ENCODE data around the gene ZNF280B. TPM values are rescaled to one million over a fixed set of nuclear protein-coding genes. Genes with fewer than 3 reads are reported as not detected.

Gene ZNF280B
- total RNA-seq (2014; rRNA removed; shearing (Covaris generic)): 3.1 and 3.7 TPM in 2 replicates

- peak; percentile 70 for DNase-seq (ENCODE audit: low read depth)
Observed at GRCh38 chr22:22508274-22509176, at the start of gene ZNF280B. TSS of gene ZNF280B (minus strand) at chr22:22508742. CDS start at chr22:22489398, 19,344 bp downstream.

GRCh38 chr22:22556995-22557925, 48.7 kb upstream of the ZNF280B start:
- no peak for DNase-seq (ENCODE audit: low read depth)

- DNase-seq (ENCODE audit: low read depth): no peak
Observed at GRCh38 chr22:22556578-22556977, 48.0 kb upstream of the ZNF280B start.

- DNase-seq (ENCODE audit: low read depth): no peak
Observed at GRCh38 chr22:22555596-22555995, 47.1 kb upstream of the ZNF280B start.

GRCh38 chr22:22554587-22555284, 46.2 kb upstream of the ZNF280B start:
- DNase-seq (ENCODE audit: low read depth): no peak

GRCh38 chr22:22553735-22554586, 45.4 kb upstream of the ZNF280B start:
- DNase-seq (ENCODE audit: low read depth): peak; percentile 6

- no peak for DNase-seq (ENCODE audit: low read depth)
Observed at GRCh38 chr22:22553141-22553540, 44.6 kb upstream of the ZNF280B start.

GRCh38 chr22:22552630-22553029, 44.1 kb upstream of the ZNF280B start:
- DNase-seq (ENCODE audit: low read depth): peak; percentile 6

GRCh38 chr22:22550789-22551434, 42.4 kb upstream of the ZNF280B start:
- DNase-seq (ENCODE audit: low read depth): no peak

- no peak for DNase-seq (ENCODE audit: low read depth)
Observed at GRCh38 chr22:22548910-22549309, 40.4 kb upstream of the ZNF280B start.

- DNase-seq (ENCODE audit: low read depth): no peak
Observed at GRCh38 chr22:22548317-22548716, 39.8 kb upstream of the ZNF280B start.

GRCh38 chr22:22547692-22548300, 39.3 kb upstream of the ZNF280B start:
- DNase-seq (ENCODE audit: low read depth): no peak

- DNase-seq (ENCODE audit: low read depth): no peak
Observed at GRCh38 chr22:22547226-22547625, 38.7 kb upstream of the ZNF280B start.

GRCh38 chr22:22546490-22546889, 37.9 kb upstream of the ZNF280B start:
- DNase-seq (ENCODE audit: low read depth): no peak

GRCh38 chr22:22545084-22545483, 36.5 kb upstream of the ZNF280B start:
- no peak for DNase-seq (ENCODE audit: low read depth)

- no peak for DNase-seq (ENCODE audit: low read depth)
Observed at GRCh38 chr22:22538226-22538989, 29.9 kb upstream of the ZNF280B start.

- DNase-seq (ENCODE audit: low read depth): no peak
Observed at GRCh38 chr22:22536916-22537315, 28.4 kb upstream of the ZNF280B start.

- DNase-seq (ENCODE audit: low read depth): no peak
Observed at GRCh38 chr22:22536515-22536914, 28.0 kb upstream of the ZNF280B start.

GRCh38 chr22:22535662-22536061, 27.1 kb upstream of the ZNF280B start:
- no peak for DNase-seq (ENCODE audit: low read depth)

Data from M059J (cell line).